ENCODE measurements around the gene NCAN.
"Not testable (repeated sequence)": the region's sequence is repeated elsewhere in the genome, so short reads cannot be mapped to it uniquely, and the experiment has no call there.

Gene NCAN

DNA sequence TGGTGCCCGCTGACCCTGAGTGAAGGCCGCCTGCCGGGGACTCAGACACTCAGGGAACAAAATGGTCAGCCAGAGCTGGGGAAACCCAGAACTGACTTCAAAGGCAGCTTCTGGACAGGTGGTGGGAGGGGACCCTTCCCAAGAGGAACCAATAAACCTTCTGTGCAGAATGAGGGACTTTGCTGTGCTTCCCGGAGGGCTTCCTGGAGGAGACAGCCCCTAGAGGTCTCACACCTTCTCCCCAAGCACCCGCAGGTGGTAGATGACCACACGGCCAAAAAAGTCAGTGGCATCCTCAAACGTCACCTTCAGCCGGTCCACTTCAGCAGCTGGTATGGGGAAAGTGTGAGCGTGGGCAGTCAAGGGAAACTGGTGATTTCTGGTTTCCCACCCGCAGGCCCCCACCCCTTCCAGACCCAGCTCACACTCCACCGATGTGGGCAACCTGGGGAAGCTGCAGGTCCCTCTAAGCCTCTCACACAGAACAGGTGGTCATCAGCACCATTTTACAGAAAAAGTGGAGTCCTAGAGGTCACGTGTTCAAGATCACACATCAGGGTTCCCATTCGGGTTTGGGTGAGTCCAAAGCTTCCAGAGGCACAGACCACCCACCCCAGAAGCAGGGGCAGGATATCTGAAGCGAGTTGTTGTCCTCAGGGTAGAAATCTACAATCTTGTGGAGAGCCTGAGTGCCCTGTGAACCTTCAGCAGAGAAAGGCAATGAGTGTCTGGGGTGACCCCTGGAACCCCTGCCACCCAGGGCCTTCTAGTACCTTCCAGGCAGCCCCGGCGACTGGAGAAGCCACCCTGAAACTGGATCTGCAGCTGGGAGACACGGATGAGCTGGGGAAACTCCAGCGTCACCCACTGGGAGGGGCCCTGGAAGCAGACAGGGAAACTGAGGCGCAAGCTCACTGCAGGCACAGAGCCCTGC lies 9.8 kb upstream of the NCAN start:
- DNase-seq = no peak

DNA sequence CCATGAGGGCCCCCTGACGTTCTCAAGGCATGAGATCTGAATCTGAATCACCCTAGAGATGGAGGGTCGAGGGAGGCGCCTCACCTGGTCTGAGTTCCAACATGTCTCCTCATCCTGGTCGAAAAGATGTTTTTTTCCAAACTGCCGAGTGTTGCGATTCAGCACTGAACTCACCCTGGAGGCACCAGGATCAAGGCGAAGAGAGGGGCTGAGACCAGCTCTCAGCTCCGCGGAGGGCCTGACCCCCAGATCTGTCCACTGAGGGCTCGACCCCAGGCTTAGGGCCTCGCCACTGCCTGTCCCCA lies 9.1 kb upstream of the NCAN start:
- no peak for DNase-seq

DNA sequence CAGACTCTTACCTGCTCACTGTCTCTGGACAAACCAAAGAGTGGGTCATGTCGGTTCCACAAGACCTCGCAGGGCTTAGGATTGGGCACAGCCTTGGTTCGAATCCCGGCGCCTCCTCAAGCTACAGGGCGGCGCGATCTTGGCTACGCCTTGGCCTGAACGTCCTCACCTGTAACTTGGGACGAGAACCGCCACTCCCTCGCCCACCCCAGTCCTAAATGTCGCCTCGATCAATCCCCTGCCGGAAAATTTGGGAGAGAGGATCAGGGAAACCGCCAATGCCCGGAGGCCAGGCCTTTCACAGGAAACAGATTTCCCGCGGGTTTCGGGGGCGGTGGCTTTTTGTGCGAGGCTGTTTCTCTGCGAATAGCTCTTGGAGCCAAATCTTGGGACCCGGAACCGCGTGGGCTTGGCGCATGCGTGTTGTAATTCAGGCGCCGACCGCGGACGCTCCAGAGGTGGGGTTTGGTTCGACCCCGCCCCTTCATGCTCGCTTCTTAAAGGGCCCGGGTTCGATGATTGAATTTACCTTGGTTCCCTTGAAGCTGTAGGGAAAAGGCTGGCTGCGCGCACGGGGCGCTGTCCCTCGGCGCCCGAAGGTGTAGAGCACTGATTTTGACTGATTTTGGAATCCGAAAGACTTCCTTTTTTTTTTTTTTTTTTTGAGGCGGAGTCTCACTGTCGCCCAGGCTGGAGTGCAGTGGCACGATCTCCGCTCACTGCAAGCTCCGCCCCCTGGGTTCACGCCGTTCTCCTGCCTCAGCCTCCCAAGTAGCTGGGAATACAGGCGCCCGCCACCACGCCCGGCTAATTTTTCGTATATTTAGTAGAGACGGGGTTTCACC lies 8.5 kb upstream of the NCAN start, which contains the start of gene NR2C2AP:
TSS of gene NR2C2AP (minus strand) at position 403 of the 845 bp plus-strand sequence. CDS start at position 49, 354 bp downstream.
- DNase-seq = peak; percentile 92

DNA sequence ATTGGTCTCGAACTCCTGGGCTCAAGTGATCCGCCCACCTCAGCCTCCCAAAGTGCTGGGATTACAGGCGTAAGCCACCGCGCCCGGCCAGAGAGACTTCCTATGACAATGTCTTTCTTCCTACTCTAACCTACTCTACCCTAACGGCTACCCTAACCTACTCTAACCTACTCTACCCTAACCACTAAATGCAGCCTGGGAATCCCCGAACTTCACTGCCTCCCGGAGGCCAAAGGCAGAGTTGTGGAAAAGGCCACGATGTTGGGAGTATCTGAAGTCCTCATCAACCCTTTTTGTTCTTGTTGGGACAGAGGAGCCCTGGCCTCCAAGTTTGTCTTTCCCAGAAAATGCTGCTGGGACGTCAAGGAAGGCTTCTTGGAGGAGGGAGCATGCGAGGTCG lies 7.6 kb upstream of the NCAN start:
- DNase-seq = no peak

DNA sequence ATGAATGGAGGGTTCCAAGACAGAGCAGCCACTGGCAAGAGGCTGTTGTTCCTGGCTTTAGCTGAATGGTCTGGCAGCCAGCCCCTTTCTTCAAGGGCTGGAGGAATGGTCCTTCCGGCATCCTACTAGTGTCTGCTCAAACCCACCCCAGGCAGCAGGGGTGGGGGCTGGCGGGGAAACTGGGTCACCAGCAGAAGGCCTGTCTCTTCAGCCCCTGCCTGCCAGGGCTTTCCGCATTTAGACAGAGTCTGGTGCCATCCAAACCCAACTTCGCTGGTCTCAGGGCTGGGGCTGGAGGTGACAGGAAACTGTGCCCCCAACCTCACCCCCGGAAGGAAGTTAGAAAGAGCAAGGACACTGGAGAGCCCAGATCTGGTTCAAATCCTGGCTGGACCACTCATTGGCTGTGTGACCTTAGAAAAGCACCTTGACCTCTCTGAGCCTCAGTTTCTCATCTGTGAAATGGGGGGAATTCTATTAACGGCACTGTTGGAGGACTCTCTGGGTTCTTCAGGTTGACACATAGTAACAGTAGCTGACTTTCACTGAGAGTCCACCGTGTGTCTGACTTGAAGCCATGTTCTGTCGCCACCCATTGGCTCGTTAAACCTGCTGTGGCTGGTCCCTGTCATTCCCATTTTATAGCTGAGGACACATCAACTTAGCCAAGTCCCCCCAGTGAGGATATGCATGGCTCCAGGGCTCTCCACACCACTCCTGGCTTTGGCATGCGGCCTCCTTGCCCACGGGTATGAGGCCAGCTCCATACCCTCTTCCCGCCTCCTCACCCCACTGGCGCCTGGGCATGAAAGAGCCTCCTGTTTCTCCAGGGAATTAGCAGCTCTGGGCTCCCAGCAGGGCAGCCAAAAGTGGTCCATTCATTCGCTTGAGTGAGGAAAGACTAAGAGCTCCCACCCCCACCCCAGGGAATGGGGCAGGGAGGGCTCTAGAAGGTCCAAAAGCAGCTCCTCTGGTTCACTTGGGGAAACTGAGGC lies 6.0 kb upstream of the NCAN start:
- no peak for DNase-seq

DNA sequence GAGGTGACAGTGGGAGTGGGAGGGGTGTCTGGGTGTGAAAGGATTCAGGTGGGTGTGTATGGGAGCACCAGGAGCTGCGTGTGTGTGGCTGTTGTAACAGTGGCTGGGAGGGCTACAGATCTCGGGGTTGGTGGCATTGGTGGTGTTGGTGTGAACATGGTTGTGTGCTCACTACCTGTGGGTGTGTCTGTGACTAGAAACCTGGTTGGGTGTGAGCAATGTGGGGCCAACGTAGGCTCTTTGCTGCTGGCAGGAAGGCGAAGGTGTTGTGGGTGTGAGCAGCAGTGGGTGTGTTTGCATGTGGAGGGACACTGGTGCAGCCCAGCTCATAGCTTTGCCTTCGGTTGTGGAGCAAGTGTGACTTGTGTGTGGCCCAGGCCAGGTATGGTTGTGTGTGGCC lies 4.8 kb upstream of the NCAN start:
- no peak for DNase-seq

DNA sequence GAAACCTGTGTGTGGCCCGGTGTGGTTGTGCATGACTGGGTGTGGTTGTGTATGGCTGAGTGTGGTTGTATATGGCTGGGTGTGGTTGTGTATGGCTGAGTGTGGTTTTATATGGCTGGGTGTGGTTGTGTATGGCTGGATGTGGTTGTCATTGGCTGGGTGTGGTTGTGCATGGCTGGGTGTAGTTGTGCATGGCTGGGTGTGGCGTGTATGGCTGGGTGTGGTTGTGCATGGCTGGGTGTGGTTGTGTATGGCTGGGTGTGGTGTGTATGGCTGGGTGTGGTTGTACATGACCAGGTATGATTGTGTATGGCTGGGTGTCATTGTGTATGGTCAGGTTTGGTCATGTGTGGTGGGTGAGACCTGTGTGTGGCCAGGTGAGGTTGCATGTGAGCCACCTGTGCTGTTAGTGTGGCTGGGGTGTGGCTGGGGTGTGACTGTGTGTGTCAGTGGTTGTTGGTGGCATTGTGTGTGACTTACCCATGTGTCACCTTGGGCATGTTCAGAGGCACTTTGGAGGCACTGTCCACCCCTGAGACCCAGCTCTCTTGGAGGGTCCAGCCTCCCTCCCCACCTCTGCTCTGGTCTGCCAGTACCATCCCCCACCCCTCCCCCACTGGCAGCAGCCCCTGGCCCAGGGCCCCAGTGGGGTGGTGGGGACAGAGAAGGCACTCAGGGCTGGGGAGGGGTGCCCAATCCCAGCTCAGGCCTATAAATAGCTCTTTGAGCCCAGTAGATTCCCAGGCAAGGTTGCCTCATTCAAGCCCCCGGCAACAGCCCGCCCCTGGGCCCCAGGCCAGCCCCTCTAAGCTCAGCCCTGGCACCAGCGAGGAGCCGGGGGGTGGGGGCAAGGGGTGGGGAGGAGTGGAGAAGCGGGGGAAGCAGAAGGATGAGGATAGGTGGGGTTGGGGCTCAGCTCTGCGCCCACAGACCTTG lies 3.9 kb upstream of the NCAN start:
- no peak for DNase-seq

DNA sequence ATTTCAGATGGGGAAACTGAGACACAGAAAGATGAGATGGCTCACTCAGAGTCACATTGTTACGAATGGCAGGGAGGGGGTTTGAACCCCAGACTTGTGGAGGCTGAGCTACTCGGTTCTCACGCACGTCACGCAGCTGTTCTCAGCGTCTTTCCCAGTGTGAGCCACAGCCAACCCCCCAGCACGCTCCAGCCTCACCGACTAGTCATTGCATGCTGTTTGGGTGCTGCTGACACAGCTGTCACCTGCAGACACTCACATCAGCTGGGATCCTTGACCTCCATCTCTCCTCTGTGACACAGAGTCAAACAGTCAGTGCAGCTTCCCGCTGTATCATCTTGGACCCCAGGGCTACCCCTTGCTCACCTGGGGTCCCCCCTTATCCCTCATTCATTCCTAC lies 2.4 kb upstream of the NCAN start:
- DNase-seq = no peak

DNA sequence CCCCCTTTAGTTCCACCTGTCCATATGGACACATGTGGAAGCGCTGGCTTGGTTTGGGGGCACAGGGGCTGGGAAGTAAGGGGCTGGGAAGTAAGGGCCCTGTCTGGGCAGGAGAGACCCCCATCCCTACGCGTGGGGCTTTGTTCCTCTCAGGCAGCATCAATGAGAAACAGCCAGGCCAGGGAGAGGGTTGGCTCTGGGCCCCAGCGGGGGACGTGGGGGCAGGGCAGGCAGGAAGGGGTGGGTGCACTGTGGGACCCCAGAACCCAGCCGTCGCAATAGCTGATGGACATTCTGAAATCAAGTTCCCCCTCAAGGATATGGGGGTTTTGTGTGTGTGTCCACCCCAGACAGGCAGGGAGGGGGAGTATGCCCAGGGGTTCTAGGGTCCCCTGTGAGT lies 1.2 kb downstream of the NCAN start:
- no peak for DNase-seq

DNA sequence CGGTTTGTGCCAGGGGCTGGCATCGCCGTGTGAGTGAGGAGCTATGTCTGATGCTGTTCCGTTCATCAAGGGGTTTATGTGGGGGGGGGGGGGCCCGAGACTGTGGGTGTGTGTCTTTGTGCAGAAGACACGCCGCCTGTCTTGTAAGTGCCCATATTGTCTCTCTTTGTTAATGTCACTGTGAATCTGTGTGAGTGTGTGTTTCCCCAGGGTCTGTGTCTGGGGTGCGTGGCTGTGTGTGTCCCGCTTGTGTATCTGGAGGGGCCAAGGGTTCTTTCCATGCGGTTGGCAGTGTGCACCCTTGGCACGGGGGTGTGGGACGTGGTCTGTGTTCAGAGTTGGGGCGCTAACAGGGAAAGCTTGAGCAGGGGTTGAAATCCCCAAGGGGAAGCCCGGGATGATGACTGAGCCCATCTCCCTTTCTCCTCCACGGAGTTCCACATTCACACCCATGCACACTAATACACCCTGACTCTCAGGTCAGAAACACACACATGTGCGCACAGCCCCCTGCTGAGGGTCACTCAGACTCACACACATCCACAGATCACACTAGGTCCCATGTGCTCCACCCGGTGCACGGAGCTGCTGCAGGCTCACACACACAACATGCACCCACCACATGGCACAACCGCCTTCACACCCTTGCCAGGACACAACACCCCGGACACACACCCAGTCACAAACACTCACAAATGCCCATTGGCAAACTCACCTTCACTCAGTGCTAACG lies 1.8 kb downstream of the NCAN start:
- no peak for DNase-seq

DNA sequence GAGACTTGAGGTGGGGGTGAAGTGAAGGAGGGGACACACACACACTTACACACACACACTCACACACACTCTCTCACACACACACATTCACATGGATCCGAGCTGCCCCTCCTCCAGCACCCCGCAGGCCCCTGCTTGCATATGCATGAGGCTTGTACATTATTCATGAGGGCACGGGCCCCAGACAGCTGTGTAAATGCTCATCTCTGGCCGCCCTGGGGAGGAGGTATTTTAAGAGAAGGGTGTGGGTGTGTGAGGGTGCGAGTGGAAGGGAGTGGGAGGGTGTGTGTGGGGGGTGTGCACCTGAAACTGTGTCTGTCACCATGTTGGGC lies 2.4 kb downstream of the NCAN start:
- DNase-seq = no peak

DNA sequence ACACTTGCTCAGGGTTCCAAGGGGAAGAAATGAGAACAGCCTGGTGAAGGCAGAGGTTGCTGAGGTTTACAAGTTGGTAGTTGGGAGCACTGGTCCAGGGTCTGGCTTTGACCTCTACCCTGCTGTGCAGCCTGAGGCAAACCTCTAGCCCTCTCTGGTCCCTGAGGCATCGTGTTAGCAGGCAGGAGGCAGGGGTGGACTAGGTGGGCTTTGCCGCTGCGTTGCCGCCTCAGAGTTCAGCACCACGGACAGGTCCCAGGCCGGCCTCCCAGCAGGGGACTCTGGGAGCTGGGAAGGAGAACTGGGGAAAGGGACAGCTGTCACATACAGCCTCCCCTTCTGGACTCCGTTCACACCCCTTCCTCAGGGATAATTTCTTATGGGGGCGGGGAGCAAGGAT lies 3.1 kb downstream of the NCAN start:
- no peak for DNase-seq

DNA sequence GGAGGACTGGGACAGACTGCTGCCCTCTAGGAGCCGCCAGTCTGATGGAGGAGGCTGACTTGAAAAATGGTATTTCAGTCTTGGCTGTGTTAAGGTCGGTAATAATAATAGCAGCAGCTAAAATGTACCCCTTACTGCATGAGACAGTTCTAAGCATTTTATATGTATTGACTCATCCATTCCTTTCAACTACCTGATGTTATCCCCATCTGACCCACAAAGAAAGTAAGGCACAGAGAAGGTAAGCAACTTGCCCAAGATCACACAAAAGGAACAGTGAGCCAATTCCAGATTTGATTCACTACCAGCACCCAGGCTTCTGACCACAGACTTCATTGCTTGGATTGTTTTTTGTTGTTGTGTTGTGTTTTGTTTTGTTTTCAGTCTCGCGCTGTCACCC lies 4.0 kb downstream of the NCAN start:
- no peak for DNase-seq

DNA sequence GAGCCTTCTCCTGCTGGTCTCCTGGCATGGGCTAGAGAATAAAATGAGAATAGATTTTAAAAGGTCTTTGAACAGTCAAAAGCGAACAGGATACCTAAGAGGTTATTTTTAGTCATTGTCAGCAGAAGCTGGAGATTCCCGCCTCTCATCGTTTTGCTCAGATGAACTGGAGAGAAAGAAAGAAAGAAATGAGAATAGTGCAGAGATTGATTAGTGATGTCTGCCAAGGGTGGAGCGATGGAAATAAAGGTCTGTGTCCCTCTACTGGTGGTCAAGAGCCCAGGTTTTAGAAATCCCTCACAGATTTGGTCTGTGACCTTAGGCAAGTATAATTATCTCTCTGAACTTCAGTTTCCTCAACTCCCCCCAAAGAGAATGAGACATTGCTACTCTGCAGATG lies 5.3 kb downstream of the NCAN start:
- DNase-seq = peak; percentile 15

DNA sequence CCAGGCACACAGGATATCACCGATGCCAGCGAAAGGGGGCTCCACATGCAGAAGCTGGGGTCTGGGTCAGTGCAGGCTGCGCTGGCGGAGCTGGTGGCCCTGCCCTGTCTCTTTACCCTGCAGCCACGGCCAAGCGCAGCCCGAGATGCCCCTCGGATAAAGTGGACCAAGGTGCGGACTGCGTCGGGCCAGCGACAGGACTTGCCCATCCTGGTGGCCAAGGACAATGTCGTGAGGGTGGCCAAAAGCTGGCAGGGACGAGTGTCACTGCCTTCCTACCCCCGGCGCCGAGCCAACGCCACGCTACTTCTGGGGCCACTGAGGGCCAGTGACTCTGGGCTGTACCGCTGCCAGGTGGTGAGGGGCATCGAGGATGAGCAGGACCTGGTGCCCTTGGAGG lies 7.2 kb downstream of the NCAN start:
- DNase-seq = no peak

DNA sequence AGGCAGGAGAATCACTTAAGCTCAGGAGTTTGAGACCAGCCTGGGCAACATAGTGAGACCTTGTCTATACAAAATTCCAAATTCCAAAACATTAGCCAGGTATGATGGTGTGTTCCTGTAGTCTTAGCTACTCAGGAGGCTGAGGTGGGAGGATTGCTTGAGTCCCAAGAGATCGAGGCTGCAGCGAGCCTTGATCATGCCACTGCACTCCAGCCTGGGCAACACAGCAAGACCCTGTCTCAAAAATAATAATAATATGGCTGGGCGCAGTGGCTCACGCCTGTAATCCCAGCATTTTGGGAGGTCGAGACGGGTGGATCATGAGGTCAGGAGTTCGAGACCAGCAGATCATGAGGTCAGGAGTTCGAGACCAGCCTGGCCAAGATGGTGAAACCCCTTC lies 9.2 kb downstream of the NCAN start:
- not testable (repeated sequence) for DNase-seq

DNA sequence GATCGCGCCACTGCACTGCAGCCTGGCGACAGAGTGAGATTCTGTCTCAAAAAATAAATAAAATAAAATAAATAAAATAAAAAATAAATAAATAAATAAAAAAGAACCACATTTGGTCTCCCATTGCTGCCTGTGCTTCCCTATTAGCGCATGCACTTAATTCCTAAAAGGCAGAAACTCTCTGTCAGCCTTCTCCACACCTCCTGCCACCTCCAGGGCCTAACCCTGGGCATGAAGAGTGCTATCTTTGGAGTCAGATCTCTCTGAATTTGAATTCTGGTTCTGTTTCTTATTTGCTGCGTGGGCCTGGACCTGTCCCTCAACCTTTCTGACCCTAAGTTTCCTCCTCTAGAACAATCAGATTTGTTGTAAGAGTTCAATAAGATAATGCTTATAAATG lies 11.3 kb downstream of the NCAN start:
- no peak for DNase-seq

DNA sequence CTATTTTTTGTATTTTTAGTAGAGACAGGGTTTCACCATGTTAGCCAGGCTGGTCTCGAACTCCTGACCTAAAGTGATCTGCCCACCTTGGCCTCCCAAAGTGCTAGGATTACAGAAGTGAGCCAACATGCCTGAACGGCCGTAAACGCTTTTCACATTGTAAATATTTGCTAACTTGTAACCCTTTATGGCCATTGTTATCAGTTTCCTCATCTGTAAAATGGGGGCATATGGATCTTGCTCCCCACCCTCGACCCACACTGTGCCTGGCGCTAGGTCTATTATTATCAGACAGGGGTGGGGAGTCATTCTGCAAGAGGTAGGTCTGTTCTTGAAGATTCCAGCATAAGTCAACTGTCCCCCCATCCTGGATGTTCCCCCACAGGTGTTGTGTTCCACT lies 11.9 kb downstream of the NCAN start:
- DNase-seq = no peak

DNA sequence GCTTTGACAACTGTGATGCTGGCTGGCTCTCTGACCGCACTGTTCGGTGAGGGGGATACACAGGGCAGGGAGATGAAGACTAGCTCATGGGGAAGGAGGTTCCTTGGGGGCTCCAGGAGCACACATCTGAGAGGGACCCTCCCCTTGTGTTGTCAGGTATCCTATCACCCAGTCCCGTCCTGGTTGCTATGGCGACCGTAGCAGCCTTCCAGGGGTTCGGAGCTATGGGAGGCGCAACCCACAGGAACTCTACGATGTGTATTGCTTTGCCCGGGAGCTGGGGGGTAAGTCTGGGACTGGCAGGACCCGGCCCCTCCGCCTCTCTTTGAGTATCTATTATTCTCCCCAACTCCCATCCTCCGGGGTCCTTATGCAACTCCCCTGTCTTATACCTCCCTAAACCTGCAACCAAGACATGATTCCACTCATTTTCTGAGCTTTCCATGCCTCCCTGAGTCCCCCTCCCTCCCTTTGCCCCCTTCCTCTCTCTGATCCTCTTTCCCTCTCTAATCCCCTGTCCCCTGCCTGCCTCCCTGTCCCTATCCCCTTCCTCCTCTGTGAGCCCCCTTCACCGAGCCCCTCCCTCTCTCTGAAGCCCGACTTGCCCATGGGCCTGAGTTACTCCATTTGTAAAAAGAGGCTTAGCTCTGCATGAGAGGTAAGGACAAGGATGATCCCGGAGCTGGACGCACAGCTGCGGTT lies 12.5 kb downstream of the NCAN start:
- DNase-seq = no peak

DNA sequence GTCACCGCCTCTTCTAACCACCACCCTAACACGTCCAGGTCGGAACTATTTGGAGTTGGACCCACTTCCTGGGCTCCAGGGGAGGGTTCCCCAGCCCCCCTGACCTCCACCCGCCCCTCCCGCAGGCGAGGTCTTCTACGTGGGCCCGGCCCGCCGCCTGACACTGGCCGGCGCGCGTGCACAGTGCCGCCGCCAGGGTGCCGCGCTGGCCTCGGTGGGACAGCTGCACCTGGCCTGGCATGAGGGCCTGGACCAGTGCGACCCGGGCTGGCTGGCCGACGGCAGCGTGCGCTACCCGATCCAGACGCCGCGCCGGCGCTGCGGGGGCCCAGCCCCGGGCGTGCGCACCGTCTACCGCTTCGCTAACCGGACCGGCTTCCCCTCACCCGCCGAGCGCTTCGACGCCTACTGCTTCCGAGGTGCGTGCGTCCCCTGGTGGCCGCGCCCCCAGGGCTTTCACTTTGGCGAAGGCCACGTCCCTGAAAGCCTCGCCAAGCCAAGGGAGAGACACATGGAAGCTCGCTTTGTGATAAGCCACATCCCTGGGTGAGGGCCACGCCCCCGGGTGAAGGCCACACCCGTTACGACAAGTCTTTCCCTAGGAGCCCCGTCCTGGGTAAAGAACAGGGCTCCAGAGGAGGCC lies 13.2 kb downstream of the NCAN start:
- DNase-seq = peak; percentile 79
